Renal cortex interstitium (tissue), 11 donors: ENCODE results near the gene CFAP54. TPM values are rescaled to one million over a fixed set of nuclear protein-coding genes. Genes with fewer than 3 reads are reported as not detected.
A peak's percentile ranks its signal among the peaks of the same experiment; 100 is the strongest.
"Not testable (repeated sequence)": the region's sequence is repeated elsewhere in the genome, so short reads cannot be mapped to it uniquely, and the experiment has no call there.

Source experiments
- DNase-seq, 11 donors: peaks; one replicate each; pipeline ENCODE4 v3.0.0-alpha.2; 2013; ENCODE audit warnings: low read depth in 9 of 11, low spot score in 4 of 11; ENCODE audit errors: extremely low read depth in 1 of 11
- polyA plus RNA-seq, 3 donors: library from polyadenylated mRNA; unstranded; fragments of 120-200 nt; gene quantifications; one replicate each; pipeline ENCODE4 v1.2.1, GENCODE V29; 2013; ENCODE audit not compliant: insufficient read length in 3 of 3

Gene CFAP54
- polyA plus RNA-seq, 3 donors: 2.8 to 4.6 (median 3.2) TPM

DNA sequence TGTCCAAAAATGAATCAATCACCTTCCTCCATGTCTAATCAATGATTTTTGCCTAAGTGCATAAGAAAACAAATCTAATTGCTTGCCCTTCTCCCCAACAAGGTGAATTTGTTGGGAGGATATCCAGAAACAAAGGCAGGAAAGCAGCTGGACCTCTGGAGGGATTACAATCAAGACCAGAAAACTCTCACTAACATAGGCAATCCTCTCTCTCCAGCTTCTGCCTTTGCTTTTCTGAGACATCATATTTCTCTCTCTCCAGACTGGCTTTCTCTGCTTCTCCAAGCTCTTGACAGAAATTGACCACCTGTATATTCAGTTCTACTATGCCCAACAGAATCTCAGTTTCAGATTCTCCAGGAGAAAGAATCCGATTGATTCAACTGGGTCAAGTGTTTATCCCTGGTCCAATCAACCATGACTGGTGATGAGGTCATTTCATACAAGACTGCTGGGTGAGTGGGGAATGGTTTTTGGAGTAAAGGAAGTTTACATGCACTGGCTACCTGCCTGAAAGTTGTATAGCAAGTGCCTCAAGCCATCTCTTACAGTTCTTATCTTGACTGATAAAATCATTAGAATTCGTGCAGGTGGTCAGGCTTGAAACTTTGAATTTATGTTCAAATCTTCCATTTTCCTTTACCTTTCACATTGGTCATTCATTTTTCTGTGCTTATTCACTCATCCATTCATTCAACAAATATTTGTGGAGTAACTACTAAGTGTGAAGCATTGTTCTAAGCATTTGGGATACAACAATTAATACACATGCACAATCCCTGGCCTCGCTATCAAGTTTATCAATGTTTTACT, 22.2 kb upstream of the CFAP54 start:
- peak in 1 of 11 donors; percentile 16 for DNase-seq

DNA sequence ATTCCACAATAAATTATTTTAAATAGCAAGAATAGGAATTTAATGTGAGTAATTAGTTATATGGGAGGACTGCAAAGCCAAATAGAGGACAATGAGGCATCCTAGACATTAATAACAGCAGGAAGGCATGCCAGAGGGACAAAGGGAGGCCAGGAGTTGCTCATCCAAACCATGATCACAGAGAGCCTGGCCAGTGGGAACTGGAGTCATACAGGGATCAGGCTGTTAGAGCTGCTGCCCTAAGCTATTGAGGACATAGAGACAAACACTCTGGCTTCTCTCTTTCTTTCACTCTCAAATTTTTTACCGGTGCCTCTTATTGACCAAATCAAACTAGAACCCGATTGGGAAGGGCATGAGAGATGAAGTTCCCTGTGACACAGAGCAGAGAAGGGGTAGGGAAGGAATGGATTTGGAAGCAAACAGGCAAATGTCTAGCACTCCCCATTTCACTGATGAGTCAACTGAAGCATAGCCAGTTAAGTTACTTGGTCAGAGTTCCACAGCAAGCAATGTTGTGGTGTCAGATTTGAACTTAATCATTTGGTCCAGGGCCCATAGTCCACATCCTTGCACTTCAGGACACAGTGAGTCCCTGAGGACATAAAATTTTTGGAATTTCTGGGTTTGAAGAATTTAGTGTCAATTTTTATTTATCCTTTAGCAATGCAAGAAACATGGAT, 17.9 kb upstream of the CFAP54 start:
- DNase-seq: no peak

DNA sequence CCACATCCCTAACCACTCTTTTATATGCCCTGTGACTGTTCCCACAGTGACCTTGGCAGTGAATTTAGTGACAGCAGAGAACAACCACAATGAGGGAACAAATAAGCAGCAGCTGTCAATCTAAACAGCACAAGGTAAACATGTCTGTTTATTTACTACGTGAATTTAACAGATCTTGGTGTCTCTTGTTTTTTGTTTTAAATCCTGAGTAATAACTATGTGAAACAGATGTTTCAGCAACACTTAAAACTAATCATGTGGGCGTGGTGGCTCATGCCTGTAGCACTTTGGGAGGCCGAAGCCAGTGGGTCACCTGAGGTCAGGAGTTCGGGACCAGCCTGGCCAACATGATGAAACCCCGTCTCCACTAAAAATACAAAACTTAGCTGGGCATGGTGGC, 17.0 kb upstream of the CFAP54 start:
- no peak for DNase-seq

DNA sequence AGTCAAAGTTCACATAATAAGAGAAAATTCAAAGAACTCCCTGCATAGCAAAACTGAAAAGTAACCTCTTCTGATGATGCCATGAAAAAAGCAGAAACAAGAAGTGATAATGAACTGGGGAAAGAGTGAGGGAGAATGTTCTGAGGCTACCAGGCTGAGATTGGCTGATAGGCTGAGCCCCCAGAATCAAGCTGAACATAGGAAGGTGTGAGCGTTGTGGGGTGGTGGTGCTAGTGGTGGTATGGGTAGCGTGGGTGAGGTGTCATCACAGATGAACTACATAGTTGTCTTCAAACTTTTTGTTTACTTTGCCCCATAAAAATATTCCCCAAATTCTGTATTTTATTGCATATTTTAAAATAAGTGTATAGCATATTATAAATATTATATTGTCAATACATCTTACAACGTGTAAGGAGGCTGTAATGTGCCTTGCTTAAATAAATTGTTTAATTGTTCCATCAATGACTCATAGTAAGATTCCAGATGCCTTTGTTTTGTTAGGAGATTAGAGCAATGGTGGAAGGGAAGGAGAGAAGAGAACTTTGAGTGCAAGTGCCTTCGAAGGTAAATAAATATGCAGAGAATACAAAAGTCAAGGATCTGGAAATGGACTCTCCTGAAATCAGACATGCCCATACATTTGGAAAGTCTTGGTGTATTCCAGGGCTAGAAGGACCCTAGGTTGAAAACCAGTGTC, 15.8 kb upstream of the CFAP54 start:
- no peak for DNase-seq

DNA sequence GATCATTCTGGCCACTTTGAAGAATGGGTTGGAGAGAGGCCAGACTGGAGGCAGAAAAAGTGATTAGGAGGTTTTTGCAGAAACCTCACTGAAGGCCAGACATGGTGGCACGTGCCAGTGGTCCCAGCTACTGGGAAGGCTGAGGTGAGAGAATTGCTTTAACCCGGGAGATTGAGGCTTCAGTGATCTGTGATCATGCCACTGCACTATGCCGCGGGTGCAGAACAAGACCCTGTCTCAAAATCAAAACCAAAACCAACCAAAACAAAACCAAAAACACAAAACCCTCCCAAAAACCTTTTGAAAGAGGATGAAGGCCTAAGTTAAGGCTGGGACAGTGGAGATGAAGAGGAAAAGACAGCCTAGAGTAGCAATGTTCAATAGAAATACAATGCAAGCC, 15.2 kb upstream of the CFAP54 start:
- DNase-seq: no peak

DNA sequence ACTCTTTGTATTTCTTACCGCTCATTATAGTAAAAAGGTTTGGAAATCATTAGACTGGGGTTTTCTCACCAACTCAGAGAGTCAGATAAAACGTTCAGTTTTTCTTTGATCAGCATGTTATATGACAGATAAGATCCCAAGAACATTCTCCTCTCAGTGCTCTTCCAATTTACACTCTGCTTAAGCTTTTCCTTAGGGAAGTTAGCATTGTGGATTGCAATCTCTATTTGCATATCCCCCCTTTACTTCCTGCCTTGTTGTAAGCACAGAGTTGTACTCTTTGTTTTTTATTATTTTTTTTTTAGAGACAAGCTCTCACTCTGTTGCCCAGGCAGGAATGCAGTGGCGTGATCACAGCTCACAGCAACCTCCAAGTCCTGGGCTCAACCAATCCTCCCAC, 11.4 kb upstream of the CFAP54 start:
- DNase-seq: no peak

DNA sequence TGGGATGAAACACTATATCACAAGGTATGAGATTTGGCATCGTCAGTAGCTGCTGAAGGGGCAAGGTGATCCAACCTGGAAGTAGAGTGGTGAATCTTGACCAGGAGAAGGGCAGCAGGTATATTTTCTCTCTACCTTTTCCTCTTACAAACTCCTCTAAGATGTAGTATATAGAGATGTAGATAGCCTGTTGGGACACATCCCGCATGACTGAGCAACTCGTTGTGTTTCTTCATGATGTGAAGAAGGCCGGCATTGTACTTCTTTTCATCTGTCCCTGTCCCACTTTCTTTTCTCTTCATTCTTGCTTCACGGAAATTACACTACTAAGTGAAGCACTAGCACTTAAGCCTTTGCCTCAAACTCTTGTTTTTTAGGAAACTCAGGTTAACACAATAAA, 7.3 kb upstream of the CFAP54 start:
- DNase-seq: no peak

DNA sequence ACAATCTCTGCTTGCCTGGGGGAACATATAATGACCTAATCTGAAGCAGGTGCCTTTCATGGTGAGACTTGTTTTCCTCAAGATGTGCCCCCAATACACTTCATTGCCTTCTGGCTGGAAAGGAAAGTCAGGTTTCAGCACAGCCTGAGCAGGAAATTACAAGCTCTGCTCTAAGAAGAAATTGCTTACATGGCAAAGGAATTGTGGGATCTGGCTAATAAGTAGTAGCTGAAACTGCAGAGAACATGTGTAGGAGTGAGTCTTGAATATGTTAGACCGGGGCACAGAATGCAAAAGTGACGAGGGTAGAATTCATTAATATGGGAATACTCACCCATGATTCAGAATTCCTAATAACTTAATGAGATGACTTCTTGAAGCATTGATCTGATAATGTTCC, 6.3 kb upstream of the CFAP54 start:
- DNase-seq: no peak

DNA sequence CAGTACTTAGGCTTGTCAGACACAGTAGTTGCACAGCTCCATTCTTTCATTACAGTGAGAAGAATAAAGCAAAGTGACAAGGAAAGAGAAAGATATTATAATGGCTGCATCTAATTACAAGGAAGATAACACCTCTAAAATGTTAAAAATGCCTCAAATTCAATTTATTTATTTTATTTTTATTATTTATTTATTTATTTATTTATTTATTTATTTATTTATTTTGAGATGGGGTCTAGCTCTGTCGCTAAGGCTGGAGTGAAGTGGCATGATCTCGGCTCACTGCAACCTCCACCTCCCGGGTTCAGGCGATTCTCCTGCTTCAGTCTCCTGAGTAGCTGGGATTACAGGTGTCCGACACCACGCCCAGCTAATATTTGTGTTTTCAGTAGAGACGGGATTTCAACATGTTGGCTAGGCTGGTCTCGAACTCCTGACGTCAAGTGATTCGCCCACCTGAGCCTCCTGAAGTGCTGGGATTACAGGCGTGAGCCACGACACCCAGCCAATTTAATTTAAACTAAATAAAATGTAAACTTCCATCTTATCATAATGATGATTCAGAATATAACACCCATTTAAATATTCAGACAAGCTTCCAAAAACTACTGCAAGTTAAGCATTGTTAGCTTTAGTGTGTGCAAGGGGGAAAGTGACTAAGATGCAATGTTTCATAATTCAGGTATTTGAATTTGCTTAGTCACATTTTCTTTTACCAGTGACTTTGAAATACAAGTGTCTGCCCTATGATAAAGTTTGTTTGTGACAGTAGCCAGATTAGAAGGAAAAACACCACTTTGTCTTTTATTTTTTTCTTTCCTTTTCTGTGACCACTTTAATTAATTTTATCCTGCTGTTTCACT, 2.4 kb upstream of the CFAP54 start:
- DNase-seq: no peak

DNA sequence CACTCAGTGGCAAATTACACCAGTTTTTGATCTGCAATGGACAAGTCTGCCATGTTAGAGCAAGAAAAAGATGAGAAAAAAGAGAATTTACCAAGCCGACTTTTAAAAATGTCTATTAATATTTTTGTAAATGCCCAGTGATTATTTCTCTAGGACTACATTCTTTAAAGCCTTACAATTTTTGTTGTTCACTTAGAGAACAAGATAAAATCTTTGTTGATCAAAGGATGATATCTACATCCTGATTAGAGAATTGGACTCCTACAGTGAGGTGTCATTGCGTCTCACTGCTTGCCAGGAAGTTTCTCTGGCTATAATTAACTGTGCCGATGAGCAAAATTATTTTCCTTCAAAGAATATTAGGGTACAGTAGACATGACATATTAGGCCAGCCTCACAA, 1.7 kb upstream of the CFAP54 start:
- no peak for DNase-seq

DNA sequence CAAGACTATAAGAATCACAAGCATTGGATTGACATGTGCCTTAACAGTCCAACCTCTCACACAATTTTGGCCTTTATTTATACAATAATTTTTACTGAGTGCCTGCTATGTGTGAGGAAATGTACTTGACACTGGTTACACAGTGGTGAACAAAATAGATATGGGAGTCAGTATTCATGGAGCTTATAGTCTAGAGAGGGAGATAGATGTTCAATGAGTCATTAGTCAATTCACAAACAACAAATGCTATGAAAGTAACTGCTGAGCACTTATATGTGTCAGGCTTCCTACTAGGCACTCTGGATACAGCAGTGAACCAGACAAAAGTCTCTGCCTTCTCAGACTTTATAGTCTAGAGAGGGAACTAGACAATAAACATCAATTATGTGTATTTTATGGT, 3.7 kb downstream of the CFAP54 start:
- no peak for DNase-seq

DNA sequence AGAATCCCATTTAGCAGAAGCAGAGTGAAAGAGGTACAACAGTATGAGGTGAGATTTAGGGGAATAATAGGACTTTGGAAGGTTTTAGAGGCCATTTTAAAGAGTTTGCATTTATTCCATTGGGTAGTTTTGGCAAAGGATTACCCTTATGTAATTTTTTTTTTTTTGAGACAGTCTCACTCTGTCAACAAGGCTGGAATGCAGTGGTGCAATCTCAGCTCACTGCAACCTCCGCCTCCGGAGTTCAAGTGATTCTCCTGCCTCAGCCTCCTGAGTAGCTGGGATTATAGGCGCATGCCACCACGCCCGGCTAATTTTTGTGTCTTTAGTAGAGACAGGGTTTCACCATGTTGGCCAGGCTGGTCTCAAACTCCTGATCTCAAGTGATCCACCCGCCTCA, 4.8 kb downstream of the CFAP54 start:
- DNase-seq: not testable (repeated sequence)

DNA sequence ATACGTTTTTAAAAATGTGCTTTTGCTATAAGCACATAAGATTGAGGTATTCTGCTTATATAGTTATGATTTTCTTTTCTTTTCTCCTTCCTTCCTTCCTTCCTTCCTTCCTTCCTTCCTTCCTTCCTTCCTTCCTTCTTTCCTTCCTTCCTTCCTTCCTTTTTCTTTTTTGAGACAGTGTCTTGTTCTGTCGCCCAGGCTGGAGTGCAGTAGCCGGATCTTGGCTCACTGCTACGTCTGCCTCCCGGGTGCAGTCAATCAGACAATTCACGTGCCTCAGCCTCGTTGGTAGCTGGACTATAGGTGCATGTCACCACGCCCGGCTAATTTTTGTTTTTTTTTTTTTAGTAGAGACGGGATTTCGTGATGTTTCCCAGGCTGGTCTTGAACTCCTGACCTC, 5.8 kb downstream of the CFAP54 start:
- DNase-seq: no peak

DNA sequence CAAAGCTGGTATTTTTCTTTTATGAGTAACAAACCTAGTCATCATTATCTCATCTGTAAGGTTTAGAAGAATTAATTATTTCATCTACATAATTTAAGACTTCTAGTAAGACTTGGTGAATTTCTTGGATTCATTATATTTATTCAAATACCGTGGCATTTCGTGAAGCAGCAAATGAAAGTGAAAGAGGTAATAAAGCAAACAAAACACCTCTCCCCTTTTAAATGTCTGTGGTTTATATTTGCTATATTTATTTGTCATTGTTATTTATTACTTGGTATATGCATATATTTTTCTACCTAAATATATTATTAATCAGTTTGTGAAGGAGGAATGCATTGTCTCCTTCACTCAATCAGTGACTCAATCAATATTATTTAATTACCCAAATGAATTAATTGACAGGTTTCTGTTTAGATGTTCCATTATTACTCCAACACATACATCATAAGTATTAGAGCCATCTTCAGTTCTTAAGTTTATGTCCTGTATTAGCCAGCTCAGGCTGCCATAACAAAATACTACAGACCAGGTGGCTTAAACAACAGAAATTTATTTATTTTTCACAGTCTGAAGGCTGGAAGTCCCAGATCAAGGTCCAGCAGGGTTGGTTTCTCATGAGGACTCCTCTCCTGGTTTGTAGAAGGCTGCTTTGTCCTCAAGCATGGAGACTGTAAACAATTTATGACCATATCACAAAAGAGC, 6.6 kb downstream of the CFAP54 start:
- DNase-seq: no peak

DNA sequence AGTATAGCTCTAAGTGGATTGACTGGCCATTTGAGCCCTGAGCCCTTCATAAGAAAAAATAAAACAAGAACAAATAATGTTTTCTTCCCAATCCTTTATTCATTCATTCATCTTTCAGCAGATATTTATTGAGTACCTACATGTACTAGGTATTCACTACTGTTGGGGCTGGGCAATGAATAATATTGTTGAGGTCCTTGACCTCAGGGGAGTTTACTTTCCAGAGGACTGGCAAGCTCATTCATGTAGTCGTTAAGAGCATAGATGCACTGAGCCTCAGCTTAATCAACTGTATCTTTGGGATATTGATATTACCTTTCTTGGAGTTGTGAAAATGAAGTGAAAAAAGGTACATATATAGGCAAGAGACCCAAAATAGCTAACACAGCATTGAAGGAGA, 7.6 kb downstream of the CFAP54 start:
- DNase-seq: no peak

DNA sequence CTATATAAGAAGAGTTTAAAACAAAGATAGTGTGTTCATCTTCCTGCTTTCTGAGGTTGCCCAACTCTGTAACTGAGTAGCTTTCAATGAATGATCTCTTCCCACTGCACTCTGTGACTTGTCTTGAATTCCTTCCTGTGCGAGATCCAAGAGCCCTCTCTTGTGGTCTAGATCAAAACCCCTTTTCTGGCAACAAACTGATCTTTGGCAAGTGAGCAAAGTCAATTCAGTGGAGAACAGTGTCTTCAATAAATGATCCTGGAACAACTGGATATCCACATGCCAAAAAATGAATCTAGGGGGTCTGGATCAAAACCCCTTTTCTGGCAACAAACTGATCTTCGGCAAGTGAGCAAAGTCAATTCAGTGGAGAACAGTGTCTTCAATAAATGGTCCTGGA, 8.5 kb downstream of the CFAP54 start:
- DNase-seq: no peak

DNA sequence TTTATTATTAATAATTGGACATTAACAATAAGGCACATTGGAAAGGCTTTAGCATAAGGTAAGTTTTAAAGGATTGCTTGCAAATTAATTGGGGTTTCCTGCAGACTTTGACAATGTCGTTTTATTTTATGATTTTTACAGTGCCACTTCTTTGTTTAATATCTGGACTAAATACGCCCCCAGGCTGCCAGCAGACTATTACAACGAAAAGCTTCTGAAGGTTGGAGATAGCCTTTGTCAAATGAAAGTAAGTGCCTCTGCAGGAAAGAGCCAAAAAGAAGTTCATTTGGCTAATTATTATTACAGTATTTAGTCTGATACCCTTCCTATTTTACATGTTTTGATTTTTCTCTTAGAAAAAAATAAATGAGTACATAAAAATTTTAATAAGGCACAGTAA, 11.3 kb downstream of the CFAP54 start:
- DNase-seq: no peak

DNA sequence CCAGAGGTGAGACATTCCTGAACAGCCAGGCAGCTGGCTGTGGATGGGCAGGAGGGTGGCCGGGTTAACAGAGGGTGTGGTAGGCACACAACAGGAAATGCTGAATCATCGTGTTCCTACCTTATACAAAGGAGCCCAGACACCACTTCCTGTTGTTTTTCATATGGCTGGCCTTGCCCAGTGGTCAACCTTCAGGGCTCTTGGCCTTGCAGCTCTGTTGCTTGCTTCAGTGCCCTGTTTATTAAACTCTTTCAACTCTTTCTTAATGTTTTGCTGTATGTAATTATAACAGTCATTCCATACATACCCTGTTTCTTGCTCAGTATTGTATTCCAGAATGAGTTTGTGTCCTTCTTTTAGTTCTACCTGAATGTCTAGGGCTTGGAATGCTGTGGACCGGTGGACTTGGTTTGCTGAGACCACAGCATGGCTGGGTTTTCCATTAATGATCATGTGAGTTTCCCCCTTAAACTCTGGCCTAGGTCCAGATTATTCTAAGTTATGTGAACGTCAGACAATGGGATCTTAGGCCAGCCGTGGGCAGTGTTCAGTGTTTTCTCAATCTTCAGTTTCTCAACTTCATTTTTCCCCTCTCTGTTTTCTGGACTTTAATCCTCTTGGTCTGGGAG, 11.9 kb downstream of the CFAP54 start:
- no peak for DNase-seq
